Measurements from ENCODE around the gene MOG.

Gene MOG

GRCh38 chr6:29676981-29677601 lies 20.2 kb downstream of the MOG start:
- no peaks in the 10 kb centered on the region for H3K4me1 ChIP-seq (ENCODE audit: control insufficient read depth, insufficient read depth, low read length, unreplicated experiment)
- H3K27me3 ChIP-seq (ENCODE audit: insufficient read depth, low read length): peaks cover 13% of the 10 kb centered on the region
- H3K4me3 ChIP-seq (ENCODE audit: low read depth, low read length): no peak overlapping the region
- H3K36me3 ChIP-seq (ENCODE audit: insufficient read depth, low read length): no peaks in the 10 kb centered on the region
- no peaks in the 10 kb centered on the region for H3K79me2 ChIP-seq (ENCODE audit: control insufficient read depth, insufficient read depth, low read length, unreplicated experiment)
- H3K27ac ChIP-seq (ENCODE audit: low read depth, low read length): no peak overlapping the region
- no peak overlapping the region for H2AFZ ChIP-seq (ENCODE audit: low read length, unreplicated experiment)

- no peak overlapping the region for H2AFZ ChIP-seq (ENCODE audit: low read length, unreplicated experiment)
- no peaks in the 10 kb centered on the region for H3K4me1 ChIP-seq (ENCODE audit: control insufficient read depth, insufficient read depth, low read length, unreplicated experiment)
- no peaks in the 10 kb centered on the region for H3K79me2 ChIP-seq (ENCODE audit: control insufficient read depth, insufficient read depth, low read length, unreplicated experiment)
- no peak overlapping the region for H3K27ac ChIP-seq (ENCODE audit: low read depth, low read length)
- no peaks in the 10 kb centered on the region for H3K36me3 ChIP-seq (ENCODE audit: insufficient read depth, low read length)
- H3K27me3 ChIP-seq (ENCODE audit: insufficient read depth, low read length): peaks cover 10% of the 10 kb centered on the region
- H3K4me3 ChIP-seq (ENCODE audit: low read depth, low read length): no peak overlapping the region
Measured at GRCh38 chr6:29678114-29678513, 21.2 kb downstream of the MOG start.

- Histone ChIP-seq H3K4me1 (ENCODE audit: control insufficient read depth, insufficient read depth, low read length, unreplicated experiment) (no peaks in the 10 kb centered on the region), H2AFZ (ENCODE audit: low read length, unreplicated experiment) (no peak overlapping the region), H3K4me3 (ENCODE audit: low read depth, low read length) (no peak overlapping the region), H3K36me3 (ENCODE audit: insufficient read depth, low read length) (no peaks in the 10 kb centered on the region), H3K79me2 (ENCODE audit: control insufficient read depth, insufficient read depth, low read length, unreplicated experiment) (no peaks in the 10 kb centered on the region), H3K27me3 (ENCODE audit: insufficient read depth, low read length) (peaks cover 12% of the 10 kb centered on the region; the same call in 1 of the 2 replicates), H3K27ac (ENCODE audit: low read depth, low read length) (no peak overlapping the region)
Measured at GRCh38 chr6:29679962-29680361, 23.1 kb downstream of the MOG start.

- no peaks in the 10 kb centered on the region for H3K36me3 ChIP-seq (ENCODE audit: insufficient read depth, low read length)
- H3K27me3 ChIP-seq (ENCODE audit: insufficient read depth, low read length): peaks cover 13% of the 10 kb centered on the region; the same call in 1 of the 2 replicates
- H3K79me2 ChIP-seq (ENCODE audit: control insufficient read depth, insufficient read depth, low read length, unreplicated experiment): no peaks in the 10 kb centered on the region
- no peak overlapping the region for H3K27ac ChIP-seq (ENCODE audit: low read depth, low read length)
- H2AFZ ChIP-seq (ENCODE audit: low read length, unreplicated experiment): no peak overlapping the region
- H3K4me1 ChIP-seq (ENCODE audit: control insufficient read depth, insufficient read depth, low read length, unreplicated experiment): no peaks in the 10 kb centered on the region
- no peak overlapping the region for H3K4me3 ChIP-seq (ENCODE audit: low read depth, low read length)
Measured at GRCh38 chr6:29680416-29680815, 23.5 kb downstream of the MOG start.

- Histone ChIP-seq H3K36me3 (ENCODE audit: insufficient read depth, low read length) (no peaks in the 10 kb centered on the region), H3K4me3 (ENCODE audit: low read depth, low read length) (no peak within 1 kb of the TSS), H3K79me2 (ENCODE audit: control insufficient read depth, insufficient read depth, low read length, unreplicated experiment) (no peaks in the 10 kb centered on the region), H3K4me1 (ENCODE audit: control insufficient read depth, insufficient read depth, low read length, unreplicated experiment) (no peaks in the 10 kb centered on the region), H2AFZ (ENCODE audit: low read length, unreplicated experiment) (no peak within 1 kb of the TSS), H3K27me3 (ENCODE audit: insufficient read depth, low read length) (peaks cover 17% of the 10 kb centered on the region; the same call in 1 of the 2 replicates), H3K27ac (ENCODE audit: low read depth, low read length) (no peak within 1 kb of the TSS)
Measured at GRCh38 chr6:29680904-29681303, 24.0 kb downstream of the MOG start, which contains the start of gene ZFP57. TSS of gene ZFP57 (minus strand) at chr6:29681152. CDS start at chr6:29677003, 4,149 bp downstream.

GRCh38 chr6:29681811-29682210 lies 24.9 kb downstream of the MOG start:
- Histone ChIP-seq H3K36me3 (ENCODE audit: insufficient read depth, low read length) (no peaks in the 10 kb centered on the region), H2AFZ (ENCODE audit: low read length, unreplicated experiment) (no peak overlapping the region), H3K4me3 (ENCODE audit: low read depth, low read length) (no peak overlapping the region), H3K27me3 (ENCODE audit: insufficient read depth, low read length) (peaks cover 20% of the 10 kb centered on the region; the same call in 1 of the 2 replicates), H3K79me2 (ENCODE audit: control insufficient read depth, insufficient read depth, low read length, unreplicated experiment) (no peaks in the 10 kb centered on the region), H3K27ac (ENCODE audit: low read depth, low read length) (no peak overlapping the region), H3K4me1 (ENCODE audit: control insufficient read depth, insufficient read depth, low read length, unreplicated experiment) (no peaks in the 10 kb centered on the region)

- H3K4me1 ChIP-seq (ENCODE audit: control insufficient read depth, insufficient read depth, low read length, unreplicated experiment): no peaks in the 10 kb centered on the region
- no peak overlapping the region for H3K27ac ChIP-seq (ENCODE audit: low read depth, low read length)
- peaks cover 28% of the 10 kb centered on the region; the same call in 1 of the 2 replicates for H3K27me3 ChIP-seq (ENCODE audit: insufficient read depth, low read length)
- no peak overlapping the region for H2AFZ ChIP-seq (ENCODE audit: low read length, unreplicated experiment)
- H3K79me2 ChIP-seq (ENCODE audit: control insufficient read depth, insufficient read depth, low read length, unreplicated experiment): no peaks in the 10 kb centered on the region
- H3K36me3 ChIP-seq (ENCODE audit: insufficient read depth, low read length): no peaks in the 10 kb centered on the region
- no peak overlapping the region for H3K4me3 ChIP-seq (ENCODE audit: low read depth, low read length)
Measured at GRCh38 chr6:29685718-29686326, 28.9 kb downstream of the MOG start.

- no peaks in the 10 kb centered on the region for H3K79me2 ChIP-seq (ENCODE audit: control insufficient read depth, insufficient read depth, low read length, unreplicated experiment)
- no peak overlapping the region for H3K4me3 ChIP-seq (ENCODE audit: low read depth, low read length)
- no peaks in the 10 kb centered on the region for H3K4me1 ChIP-seq (ENCODE audit: control insufficient read depth, insufficient read depth, low read length, unreplicated experiment)
- H3K27me3 ChIP-seq (ENCODE audit: insufficient read depth, low read length): peaks cover 4% of the 10 kb centered on the region
- H2AFZ ChIP-seq (ENCODE audit: low read length, unreplicated experiment): no peak overlapping the region
- no peak overlapping the region for H3K27ac ChIP-seq (ENCODE audit: low read depth, low read length)
- H3K36me3 ChIP-seq (ENCODE audit: insufficient read depth, low read length): no peaks in the 10 kb centered on the region
Measured at GRCh38 chr6:29694637-29695036, 37.7 kb downstream of the MOG start.

GRCh38 chr6:29696147-29697125 lies 39.5 kb downstream of the MOG start:
- Histone ChIP-seq H3K4me3 (ENCODE audit: low read depth, low read length) (no peak overlapping the region), H3K36me3 (ENCODE audit: insufficient read depth, low read length) (no peaks in the 10 kb centered on the region), H3K4me1 (ENCODE audit: control insufficient read depth, insufficient read depth, low read length, unreplicated experiment) (no peaks in the 10 kb centered on the region), H3K79me2 (ENCODE audit: control insufficient read depth, insufficient read depth, low read length, unreplicated experiment) (no peaks in the 10 kb centered on the region), H3K27ac (ENCODE audit: low read depth, low read length) (no peak overlapping the region), H3K27me3 (ENCODE audit: insufficient read depth, low read length) (peaks cover 11% of the 10 kb centered on the region), H2AFZ (ENCODE audit: low read length, unreplicated experiment) (no peak overlapping the region)

- Histone ChIP-seq H3K4me3 (ENCODE audit: low read depth, low read length) (no peak overlapping the region), H3K79me2 (ENCODE audit: control insufficient read depth, insufficient read depth, low read length, unreplicated experiment) (no peaks in the 10 kb centered on the region), H3K27me3 (ENCODE audit: insufficient read depth, low read length) (peaks cover 33% of the 10 kb centered on the region), H3K27ac (ENCODE audit: low read depth, low read length) (no peak overlapping the region), H3K36me3 (ENCODE audit: insufficient read depth, low read length) (no peaks in the 10 kb centered on the region), H2AFZ (ENCODE audit: low read length, unreplicated experiment) (no peak overlapping the region), H3K4me1 (ENCODE audit: control insufficient read depth, insufficient read depth, low read length, unreplicated experiment) (no peaks in the 10 kb centered on the region)
Measured at GRCh38 chr6:29702519-29703103, 45.7 kb downstream of the MOG start.

Data from ACC112 (cell line).